HG03139 (cell line): Measurements from ENCODE around the gene RPL18A.

Experiments
- ATAC-seq: cut with Tn5 transposase; IDR thresholded peaks from one replicate; pipeline ENCODE4 v1.9.1; 2021; ENCODE audit not compliant: unreplicated experiment

The RPL18A gene

DNA sequence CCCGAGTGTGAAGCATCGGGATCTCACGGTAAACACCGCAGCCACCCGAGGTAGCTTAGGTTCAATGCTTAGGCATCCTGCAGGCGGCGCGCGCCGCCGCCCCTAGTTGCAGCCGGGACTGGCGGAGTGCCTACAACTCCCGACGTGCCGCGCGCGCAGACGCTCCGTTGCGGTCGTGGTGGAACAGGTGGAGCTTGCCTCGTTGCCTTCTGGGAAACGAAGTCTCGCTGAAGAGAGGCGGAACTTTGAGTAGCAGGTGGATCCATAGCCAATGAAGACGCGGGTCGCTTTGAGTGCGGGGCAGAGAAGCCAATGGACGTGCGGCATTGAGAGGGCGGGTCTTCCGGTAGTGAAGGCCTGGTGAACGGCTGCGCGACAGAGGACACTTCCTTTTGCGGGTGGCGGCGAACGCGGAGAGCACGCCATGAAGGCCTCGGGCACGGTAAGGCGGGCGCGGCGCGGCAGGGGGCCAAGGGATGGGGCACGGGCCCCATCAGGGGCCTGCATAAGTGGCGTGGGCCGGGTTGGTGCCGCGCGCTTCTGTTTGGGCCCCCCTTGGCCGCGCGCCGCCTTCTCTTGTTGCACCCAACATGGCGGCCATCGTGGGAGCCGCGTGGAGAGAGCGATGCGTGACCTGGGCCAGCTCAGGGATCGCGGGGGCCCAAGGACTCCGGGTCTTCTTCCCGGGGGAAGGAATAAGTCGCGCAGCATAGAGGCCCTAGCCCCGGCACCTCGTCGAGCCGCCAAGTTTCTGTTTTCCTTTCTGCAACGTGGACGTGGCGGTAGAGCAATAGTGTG, at the start of gene RPL18A:
RPL18A (plus strand) TSS at position 378 of the 798 bp plus-strand sequence; CDS start at position 425, 47 bp downstream.
- peak; percentile 94 for ATAC-seq

DNA sequence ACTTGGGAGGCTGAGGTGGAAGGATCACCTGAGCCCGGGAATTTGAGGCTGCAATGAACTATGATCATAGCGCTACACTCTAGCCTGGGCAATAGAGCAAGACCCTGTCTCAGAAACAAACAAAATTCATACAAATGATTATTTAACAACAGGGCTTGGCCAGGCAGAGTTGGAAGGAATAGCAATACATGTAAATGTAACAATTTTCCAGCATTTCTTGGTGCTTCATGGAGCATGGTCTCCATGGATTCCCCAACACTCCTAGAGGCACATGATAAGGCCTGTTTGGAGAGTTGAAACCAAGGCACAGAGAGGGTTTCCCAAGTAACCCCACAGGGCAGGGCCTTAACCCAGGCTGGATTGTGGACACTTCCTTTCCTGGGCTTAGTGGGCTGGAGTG, 48.6 kb upstream of the RPL18A start:
- ATAC-seq, result no peak

DNA sequence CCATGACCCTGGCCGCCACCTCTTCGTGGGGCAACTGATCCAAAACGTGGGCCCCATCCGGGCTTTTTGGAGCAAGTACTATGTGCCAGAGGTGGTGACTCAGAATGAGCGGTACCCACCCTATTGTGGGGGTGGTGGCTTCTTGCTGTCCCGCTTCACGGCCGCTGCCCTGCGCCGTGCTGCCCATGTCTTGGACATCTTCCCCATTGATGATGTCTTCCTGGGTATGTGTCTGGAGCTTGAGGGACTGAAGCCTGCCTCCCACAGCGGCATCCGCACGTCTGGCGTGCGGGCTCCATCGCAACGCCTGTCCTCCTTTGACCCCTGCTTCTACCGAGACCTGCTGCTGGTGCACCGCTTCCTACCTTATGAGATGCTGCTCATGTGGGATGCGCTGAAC, 48.0 kb upstream of the RPL18A start:
- ATAC-seq, result no peak

DNA sequence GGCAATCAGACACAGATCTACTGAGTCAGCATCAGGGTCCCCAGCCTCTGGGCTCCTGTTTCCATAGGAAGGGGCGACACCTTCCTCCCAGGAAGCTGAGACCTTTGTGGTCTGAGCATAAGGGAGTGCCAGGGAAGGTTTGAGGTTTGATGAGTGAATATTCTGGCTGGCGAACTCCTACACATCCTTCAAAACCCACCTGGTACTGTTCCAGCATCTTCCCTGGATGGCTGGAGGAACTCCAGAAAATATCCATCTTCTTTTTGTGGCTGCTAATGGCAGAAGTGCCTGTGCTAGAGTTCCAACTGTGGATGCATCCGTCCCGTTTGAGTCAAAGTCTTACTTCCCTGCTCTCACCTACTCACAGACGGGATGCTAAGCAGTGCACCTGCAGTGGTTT, 47.6 kb upstream of the RPL18A start:
- ATAC-seq, result no peak

DNA sequence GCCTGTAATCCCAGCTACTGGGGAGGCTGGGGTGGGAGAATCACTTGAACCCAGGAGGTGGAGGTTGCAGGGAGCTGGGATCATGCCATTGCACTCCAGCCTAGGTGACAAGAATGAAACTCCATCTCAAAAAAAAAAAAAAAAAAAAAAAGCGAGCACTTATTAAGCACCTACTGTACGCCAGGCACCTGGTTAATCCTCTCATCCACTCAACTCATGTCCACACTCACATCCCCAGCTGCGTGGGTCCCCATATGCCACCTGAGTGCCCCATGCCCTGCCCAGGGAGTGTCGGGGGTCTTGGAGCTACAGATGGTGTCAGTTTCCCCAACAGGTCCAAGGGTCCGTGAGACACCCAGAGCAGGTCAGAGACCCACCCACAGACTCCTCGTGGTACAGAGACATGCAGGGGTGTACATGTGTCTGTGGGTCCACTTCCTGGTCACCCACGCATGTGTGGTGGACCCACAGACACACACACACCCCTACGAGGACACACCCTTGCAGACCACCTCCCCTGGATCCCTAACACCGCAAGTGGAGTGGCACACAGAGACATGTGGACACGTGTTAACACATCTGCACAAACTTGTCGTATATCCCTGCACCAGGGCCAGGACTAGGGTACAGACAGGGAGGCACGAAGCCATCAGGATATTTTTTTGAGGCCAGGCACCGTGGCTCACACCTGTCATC, 41.9 kb upstream of the RPL18A start:
- no peak for ATAC-seq

DNA sequence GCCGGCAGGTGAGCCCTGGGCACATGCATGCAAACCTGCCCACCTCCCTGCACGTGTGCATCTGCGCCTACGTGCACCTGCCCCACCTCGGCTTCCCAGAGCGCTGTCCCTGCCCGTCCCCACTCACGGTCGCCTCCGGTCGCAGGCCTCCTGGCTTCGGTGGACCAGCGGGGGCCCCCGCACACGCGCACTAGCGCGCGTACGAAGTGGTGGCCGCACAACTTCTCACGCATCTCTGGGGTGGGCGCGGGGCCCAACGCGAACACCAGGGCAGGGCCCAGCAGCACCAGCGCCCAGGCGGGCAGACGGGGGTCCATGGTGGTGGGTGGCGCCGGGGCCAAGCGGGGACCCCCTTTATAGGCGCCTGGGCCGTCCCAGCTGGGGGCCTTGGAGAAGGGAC, 38.5 kb upstream of the RPL18A start, which contains the start of gene INSL3:
INSL3 (minus strand) TSS at position 330 of the 400 bp plus-strand sequence; CDS start at position 317, 13 bp downstream.
- no peak for ATAC-seq

DNA sequence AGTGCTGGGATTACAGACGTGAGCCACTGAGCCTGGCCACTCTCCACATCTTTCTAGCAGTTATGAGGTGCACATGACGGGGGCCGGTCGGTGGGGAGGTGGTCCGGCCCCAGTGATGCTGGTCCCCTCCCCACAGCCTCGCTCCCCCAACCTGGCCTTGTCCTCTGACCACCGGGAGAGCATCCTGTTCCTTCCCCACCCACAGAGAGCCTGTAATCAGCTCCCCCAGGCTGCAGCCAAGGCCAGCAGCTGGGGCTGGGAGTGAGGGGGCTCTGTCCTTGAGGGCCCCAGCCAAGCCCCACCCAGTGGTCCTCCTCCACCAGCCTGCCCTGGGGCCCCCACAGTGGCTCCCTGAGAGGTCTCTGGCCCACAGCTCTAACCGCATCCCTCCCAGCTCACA, 35.4 kb upstream of the RPL18A start:
- ATAC-seq, result no peak

DNA sequence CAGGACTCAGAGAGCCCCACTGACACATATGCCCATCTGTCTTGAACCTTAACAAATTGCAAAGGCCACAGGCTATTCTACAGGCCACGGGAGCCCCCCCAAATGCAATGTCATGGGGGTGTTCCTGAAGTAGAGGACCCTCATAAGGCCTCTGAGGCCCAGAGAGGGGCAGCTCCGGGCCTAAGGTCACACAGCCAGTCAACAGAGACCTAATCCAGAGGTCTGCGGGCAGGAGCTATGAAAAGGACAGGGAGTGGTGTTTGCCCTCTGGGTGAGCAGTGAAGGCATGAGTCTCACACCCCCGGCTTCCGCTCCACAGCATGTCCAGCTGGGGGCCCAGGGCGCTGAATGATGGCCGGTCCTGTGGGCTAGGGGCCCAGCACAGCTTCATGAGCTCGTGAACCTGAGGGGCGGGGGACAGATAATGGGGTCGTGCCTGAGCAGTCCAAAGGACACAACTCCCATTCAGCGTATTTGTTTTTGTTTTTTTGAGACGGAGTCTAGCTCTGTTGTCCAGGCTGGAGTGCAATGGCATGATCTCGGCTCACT, 33.1 kb upstream of the RPL18A start:
- no peak for ATAC-seq

DNA sequence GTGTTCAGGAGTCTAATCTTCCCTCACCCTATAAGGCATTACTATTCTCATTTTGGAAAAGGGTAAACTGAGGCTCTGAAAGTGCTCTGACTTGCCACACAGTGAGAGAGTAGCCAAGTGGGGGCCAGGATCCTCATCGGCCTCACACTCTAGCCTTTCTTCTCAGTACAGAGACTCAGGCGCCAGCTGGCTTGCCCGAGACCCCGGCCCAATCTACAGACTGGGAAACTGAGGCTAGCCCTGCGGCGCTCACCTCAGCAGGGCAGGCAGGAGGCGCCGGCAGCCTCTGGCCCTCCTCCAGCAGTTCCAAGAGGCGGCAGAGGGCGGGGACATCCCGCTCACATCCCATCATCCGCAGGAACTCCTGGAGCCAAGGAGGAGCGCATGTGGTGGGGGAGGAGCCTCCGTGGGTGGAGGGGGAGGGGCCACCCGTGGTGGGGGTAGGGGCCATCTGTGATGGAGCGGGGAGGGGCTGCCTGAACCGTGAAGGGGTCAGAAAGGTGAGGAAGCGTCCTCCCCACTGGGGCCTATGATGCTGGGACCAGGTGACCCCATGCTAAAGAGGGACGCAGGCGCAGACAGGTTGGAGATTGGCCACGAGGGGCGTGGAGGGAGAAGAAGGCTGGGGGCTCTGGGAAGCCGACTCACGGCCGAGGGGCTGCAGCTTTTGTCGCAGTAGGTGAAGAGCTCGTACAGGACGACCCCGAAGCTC, 29.7 kb upstream of the RPL18A start:
- no peak for ATAC-seq

DNA sequence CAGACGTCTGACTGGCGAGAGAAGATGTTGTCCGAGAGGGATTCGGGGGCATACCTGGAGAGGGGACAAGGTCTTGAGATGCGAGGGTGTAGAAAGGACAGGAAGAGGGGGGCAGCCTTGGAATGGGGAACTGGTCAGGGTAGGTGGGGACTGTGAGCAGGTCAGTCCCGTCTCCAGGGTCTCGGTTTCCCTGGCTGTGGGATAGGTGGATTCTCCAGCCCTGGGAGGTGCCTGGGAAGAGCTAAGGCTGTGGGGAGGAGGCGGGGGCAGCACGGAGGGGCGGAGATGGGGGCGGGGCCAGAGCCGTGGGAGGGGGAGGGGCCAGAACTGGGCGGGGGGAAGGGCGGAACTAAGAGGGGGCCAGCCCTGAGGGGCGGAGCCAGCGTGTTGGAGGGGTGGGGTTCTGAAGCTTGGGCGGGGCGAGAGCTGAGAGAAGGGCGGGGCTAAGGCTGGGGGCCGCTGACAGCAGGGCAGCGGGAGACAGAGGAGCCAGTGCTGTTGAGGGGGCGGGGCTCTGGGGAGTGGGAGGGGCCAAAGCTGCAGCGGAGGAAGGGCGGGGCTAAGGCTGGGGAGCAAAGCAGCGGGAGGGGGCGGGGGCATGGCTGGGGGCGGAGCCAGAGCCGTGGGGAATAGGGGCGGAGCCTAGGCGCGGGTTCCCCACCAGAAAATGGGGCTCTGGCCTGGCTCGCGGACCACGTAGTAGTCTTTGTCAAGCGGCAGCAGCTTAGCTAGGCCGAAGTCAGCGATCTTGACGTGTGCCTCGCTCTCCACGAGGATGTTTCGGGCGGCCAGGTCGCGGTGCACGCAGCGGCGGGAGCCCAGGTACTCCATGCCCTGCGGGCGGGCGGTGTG, 28.9 kb upstream of the RPL18A start:
- no peak for ATAC-seq

DNA sequence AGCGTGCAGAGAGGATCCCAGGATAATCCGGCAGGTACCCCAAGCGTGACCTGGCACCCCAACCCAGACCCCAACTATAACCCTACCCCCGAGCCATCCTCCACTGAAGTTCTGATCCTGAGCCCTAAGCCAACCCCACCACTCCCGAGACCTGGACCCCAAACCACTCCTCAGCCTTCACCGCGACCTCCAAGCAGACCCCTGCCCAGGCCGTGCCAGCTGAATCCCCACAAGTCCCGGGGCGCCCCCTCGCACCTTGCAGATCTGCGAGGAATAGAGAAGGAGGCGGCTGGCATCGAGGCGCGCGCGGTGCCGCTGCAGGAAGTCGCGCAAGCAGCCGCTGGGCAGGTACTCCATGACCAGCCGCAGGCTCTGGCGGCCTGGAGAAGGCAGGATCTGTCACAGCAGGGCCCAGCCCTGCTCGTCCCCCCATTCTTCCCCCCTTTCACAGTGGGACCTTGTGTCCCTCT, 28.3 kb upstream of the RPL18A start:
- no peak for ATAC-seq

DNA sequence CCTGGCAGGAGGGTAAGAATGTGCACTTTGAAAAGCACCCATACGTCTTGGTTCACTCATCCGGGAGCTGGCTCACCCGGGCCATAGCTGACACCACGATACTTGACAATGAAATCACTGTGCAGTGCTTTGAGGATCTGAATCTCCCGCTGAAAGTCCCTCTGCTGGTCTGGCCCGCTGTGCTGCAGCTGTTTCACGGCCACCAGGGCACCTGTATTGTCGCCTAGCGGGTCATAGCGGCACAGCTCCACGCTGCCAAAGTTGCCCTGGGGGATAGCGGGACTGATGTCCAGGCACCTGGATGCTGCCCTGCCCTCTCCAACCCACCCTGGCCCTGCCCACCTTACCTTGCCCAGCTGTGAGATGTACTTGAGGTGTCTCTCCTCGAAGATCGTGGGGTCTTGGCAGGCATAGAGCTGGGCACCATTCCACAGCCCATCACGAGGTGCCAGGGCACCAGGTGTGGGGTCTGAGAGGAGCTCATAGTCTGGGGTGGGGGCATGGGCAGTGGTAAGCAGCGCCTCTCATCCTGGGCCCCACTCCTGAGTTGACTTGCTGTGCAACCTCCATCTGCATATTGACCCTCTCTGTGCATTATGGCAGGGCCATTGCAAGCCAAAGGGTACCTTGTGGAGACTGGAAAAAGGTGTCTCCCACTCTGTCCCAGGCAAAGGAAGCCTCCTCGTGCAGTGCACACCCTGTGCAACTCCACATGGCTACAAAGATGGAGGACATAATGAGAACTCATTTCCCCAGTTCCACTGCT, 27.1 kb upstream of the RPL18A start:
- no peak for ATAC-seq

DNA sequence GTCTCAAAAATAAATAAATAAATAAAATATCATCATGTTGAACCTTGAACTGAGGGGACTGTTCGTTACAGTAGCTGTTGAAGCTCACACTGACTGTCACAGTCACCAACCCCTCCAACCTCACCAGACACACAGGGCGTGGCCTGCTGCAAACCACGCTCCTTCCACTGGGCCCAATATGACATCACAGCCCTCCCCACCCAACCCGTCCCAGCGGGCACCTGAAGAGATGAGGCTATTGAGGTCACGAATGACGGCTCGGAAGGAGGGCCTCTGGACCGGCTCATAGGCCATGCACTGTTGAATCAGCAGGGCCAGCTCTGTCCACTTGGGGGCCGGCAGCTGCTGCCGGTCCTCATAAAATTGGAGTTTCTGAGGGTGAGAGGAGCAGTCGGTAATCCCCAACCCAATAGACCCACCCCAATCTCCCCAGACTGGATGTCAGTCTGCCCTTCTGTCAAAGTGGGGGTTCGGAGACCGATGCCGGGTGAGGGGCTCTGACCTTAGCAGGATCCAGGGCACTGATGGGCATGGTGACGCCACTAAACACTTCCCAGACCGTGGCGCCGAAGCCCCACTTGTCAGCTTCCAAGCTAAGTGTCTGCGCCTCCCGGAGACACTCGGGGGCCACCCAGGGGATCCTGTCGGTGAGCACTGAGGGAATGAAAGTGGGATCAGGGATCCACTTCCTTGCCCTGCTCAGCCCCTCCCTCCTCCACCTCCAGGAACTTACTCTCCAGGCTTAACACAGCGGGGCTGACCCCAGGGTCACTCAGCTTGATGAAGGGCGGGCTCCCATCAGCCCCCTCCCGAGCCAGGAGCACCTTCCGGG, 25.1 kb upstream of the RPL18A start:
- ATAC-seq, result no peak

DNA sequence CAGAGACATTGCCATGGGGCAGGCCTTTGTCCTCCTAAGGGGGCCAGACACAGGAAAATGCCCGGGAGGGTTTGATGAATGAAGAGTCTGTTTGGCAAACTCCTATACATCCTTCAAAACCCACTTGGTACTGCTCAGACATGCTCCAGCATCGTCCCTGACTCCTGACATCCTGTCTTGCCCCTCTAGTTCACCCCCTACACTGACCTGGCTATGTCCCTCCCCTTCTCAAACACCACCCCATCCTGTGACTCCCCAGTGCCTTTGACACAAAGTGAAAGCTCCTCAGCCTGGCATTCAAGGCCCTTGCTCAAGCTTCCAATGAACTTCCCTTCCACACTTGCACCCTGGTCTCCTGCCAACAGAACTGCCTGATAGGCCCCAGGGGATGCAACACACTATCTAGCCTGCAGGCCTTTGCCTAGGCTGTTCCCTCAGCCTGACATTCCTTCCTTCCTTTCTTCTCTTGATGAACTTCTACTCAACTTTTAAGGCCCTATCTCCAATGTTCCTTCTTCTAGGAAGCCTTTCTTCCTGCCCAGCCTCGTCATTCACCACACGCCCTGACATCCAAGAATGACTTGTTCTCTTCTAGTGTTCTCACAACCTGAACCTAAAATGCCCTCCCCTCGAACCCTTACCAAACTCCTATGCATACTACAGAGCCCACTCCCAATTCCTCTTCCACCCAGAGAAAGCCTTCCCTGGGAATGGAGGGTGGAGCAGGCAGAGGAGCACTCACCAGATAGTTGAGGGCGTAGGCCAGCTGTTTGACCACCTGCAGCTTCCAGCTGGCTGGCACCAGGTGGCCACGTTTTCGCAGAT, 24.3 kb upstream of the RPL18A start:
- no peak for ATAC-seq

DNA sequence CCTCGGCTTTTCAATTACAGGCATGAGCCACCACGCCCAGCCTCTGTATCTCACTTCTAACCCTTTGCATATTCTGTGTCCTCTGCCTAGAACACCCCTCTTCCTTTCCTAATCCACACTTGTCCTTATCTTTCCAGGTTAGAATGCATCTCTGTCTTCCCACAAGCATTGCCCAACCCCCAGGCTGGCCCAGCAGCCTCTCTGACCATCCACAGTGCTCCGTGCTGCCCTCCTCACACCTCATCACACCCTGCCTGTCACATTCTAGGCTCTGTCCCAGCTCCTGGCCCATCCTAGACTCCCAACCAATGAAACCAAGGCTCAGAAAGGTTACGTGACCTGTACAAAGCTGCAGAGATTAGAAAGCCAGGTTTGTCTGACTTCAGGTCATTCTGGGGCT, 23.2 kb upstream of the RPL18A start:
- ATAC-seq, result no peak

DNA sequence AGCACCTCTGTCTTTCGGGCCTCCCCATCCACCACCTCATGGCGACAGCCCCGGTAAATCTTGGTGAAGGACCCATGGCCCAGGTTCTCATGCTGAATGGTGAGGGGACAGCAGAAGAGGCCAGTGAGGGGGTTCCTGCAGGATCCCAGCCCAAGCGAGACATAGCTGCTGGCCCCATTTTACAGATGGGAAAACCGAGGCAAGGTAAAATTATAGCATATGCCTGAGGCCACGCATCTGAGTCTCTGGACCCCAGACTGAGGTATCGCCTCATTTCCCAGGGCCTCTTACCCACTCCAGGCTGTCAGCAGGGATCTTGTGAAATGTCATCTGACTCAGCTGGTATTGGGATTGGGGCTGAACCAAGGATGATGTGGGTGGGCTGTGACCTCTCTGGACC, 21.7 kb upstream of the RPL18A start:
- ATAC-seq, result no peak

DNA sequence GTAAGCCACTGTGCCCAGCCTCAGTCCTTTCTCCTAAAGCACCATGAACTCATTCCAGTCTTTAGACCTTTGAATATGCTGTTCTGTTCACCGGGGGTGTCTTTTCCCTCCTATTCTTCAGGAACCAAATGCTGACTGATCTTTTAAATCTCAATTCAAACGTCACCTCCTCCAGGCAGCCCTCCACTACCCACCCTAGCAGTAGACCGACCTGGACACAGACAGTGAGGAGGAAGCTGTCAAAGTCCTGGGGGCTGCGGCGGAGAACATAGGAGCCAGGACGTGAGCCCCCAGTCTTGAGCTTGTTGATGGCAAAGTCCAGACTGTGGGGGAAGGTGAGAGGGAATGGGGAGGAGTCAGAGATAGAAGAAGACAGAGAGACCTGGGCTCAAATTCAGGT, 19.7 kb upstream of the RPL18A start:
- no peak for ATAC-seq

DNA sequence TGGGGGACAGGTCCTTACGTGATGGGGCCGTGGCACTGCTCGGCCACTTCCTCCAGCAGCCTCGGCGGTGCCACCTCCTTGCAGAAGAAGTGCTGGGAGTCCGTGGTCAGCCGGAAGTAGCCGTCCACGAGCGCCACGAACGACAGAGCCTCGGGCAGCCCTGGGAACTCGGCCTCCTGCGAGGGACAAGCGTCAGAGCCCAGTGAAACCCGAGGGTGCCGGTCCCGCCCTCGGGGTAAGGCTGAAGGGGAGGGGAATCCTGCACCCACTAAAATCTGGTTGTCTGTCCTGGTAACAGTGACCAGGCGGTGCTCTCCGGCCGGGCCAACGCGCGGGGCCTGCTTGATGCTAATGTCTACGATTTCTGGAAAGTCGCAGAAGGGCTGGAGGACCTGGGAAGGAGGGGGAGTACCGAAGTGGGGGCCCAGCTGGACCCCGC, 18.3 kb upstream of the RPL18A start:
- no peak for ATAC-seq
